Omental fat pad (tissue), 4 donors: ENCODE measurements around the gene GP9. TPM values are rescaled to one million over a fixed set of nuclear protein-coding genes. Genes with fewer than 3 reads are reported as not detected.
A peak's percentile ranks its signal among the peaks of the same experiment; 100 is the strongest.
"Not testable (repeated sequence)": the region's sequence is repeated elsewhere in the genome, so short reads cannot be mapped to it uniquely, and the experiment has no call there.

Experiments used
- ATAC-seq: fragments of 150-250 bp; one replicate; pipeline ENCODE4 v1.9.1; 2016; ENCODE audit warnings: mild to moderate bottlenecking, moderate library complexity; ENCODE audit not compliant: low FRiP score
- DNase-seq: peaks from one replicate; pipeline ENCODE4 v3.0.0-alpha.2; 2019; ENCODE audit warnings: low spot score
- CTCF ChIP-seq, 3 donors: fragments of 450-650 bp; IDR thresholded peaks; one replicate each; pipeline ENCODE4 v1.5.1; 2016 to 2017; ENCODE audit warnings: antibody characterized with exemption in 3 of 3, mild to moderate bottlenecking in 3 of 3, moderate library complexity in 2 of 3
- total RNA-seq, 4 donors: library from RNA; depleted of rRNA; stranded (reverse); fragments of >200 nt; gene quantifications; one replicate each; pipeline ENCODE4 v1.1.0, GENCODE V29; 2016

The GP9 gene
- total RNA-seq, 4 donors from 2014 or later = not detected

DNA sequence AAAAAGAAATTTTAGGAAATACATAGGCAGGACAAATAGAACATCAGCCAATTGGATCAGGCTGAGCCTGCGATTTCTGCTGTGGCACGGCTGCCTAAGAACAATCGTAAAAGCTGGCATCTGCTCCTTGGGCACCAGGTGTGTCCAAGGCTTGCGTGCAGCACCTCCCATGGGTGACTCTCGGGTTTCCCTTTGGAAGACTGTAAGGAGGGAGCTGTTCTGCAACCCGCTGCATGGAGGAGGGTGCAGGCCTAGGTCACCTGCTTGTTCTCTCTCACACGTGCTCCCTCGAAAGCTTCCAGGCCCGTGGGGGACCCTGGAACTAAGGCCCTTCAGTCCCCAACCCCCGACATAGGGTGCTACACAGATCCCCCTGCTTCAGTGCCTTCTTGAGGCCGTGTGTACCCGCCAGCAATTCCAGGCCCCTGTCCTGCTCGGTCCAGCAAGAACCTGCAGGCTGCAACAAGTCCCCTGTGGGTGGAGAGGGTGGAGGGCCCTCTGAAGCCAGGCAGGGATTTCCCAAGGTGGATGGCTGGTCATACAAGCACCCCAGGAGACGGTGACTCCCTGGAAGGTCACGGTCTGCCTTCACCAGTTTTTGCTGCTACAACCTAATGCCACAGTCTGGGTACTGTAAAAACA is 3.4 kb downstream of the GP9 start:
- ATAC-seq (no peak), DNase-seq (no peak)
- no peak for TF ChIP-seq CTCF (IDR thresholded peaks at IDR 0.05)

DNA sequence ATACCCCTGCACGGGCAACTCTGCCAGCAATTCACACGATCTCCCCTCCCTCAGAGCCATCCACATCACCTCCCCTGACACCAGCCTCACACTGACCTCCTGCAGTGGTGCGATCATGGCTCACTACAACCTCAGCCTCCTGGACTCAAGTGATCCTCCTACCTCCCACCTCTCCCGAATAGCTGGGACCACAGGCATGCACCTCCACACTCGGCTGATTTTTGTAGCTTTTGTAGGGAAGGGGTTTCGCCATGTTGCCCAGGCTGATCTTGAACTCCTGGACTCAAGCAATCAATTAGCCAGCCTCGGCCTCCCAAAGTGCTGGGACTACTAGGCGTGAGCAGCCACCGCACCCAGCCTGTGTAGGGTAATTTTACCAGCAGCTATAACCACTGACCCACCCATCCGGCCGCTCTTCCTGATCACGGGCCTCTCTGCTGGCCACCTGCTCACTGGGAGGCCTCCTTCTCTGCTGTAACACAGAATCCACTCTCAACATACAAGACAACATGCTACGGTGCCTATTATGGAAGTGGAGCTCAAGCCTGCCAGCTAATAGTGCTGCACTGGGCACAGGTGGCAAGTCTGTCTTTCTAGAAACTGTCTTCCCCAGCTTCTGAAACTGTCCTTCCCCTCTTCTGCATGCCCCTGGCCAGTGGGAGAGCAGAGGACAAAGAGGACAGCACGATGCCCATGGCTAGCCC is 4.6 kb downstream of the GP9 start:
- DNase-seq (no peak), ATAC-seq (no peak)
- TF ChIP-seq CTCF (IDR thresholded peaks at IDR 0.05) = no peak

- DNase-seq = no peak
- ATAC-seq = no peak
- TF ChIP-seq CTCF (IDR thresholded peaks at IDR 0.05) = no peak
Measured at GRCh38 chr3:129065720-129066073, 5.1 kb downstream of the GP9 start.

DNA sequence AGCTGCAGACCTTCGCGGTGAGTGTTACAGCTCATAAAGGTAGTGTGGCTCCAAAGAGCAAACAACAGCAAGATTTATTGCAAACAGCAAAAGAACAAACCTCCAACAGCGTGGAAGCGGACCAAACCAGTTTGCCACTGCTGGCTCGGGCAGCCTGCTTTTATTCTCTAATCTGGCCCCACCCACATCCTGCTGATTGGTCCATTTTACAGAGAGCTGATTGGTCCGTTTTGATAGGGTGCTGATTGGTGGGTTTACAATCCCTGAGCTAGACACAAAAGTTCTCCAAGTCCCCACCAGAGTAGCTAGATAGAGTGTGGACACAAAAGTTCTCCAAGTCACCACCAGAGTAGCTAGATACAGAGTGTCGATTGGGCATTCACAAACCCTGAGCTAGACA is 7.1 kb downstream of the GP9 start:
- not testable (repeated sequence) for ATAC-seq, DNase-seq

- ATAC-seq (peak; percentile 37), DNase-seq (no peak)
- TF ChIP-seq CTCF (IDR thresholded peaks at IDR 0.05) = no peak
Measured at GRCh38 chr3:129068291-129068886, 7.8 kb downstream of the GP9 start.

DNA sequence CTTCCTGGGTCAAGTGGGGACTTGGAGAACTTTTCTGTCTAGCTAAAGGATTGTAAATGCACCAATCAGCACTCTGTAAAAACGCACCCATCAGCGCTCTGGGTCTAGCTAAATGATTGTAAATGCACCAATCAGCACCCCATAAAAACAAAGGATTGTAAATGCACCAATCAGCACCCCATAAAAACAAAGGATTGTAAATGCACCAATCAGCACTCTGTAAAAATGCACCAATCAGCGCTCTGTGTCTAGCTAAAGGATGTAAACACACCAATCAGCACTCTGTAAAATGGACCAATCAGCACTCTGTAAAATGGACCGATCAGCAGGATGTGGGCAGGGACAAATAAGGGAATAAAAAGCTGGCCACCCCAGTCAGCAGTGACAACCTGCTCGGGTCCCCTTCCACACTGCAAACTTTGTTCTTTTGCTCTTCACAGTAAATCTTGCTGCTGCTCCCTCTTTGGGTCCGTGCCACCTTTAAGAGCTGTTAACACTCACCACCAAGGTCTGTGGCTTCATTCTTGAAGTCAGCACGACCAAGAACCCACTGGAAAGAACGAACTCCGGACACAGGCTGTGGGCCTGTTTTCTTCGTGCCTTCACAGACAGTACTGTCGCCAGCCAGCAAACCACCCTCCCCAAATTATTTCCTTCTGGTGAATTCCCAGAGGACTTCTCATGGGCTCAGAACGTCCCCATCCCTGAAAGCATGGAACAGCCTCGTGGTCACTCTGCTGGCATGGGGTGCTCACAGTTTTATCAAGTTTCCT is 8.9 kb downstream of the GP9 start:
- not testable (repeated sequence) for DNase-seq, ATAC-seq

GRCh38 chr3:129070086-129070885 is 9.7 kb downstream of the GP9 start:
- ATAC-seq = no peak
- DNase-seq = no peak
- no peak for TF ChIP-seq CTCF (IDR thresholded peaks at IDR 0.05)
